A549 (cell line): Measurements from ENCODE around the gene ZNF222. TPM values are rescaled to one million over a fixed set of nuclear protein-coding genes. Genes with fewer than 3 reads are reported as not detected.

Experiments
- ATAC-seq, 2 experiments: fragments of 200-7000 bp in 1 of 2; fragments of >200 bp in 1 of 2; cut with Nextera tagmentation in 1 of 2; cut with Tn5 transposase in 1 of 2; 3 replicates each; pipeline versions ENCODE4 v1.8.0 to v1.9.1; 2018 to 2020; ENCODE audit warnings: mild to moderate bottlenecking in 1 of 2, moderate library complexity in 1 of 2
- CTCF ChIA-PET: fragments of 300-600 bp; sonication (Branson Sonifier 250); formaldehyde crosslinking; extraction: SDS; loops from one replicate; lab custom pipeline; 2021; ENCODE audit warnings: antibody characterized with exemption, inconsistent platforms; lab: Yijun Ruan, JAX
- POLR2A ChIA-PET: fragments of 350-600 bp; formaldehyde crosslinking; extraction: SDS; loops from one replicate; lab custom pipeline; 2021; ENCODE audit warnings: antibody characterized with exemption, inconsistent platforms; lab: Yijun Ruan, JAX
- DNase-seq, 2 experiments: peaks; one replicate each; pipeline versions ENCODE4 v3.0.0 to v3.0.0-alpha.2; 2011 to 2016; ENCODE audit warnings: low read depth in 1 of 2, low spot score in 1 of 2
- FAIRE-seq: peaks from 2 replicates; lab custom pipeline; 2011; peaks lifted over from hg19 to GRCh38; lab: Jason Lieb, UNC
- H3K27ac ChIP-seq, 2 experiments: fragments of >200 bp; sonication (Bioruptor Twin); formaldehyde crosslinking; 3 replicates each; pipeline ENCODE4 v1.5.1; 2016 to 2017
- H3K4me1 ChIP-seq: fragments of >200 bp; sonication (Bioruptor Twin); formaldehyde crosslinking; 3 replicates; pipeline ENCODE4 v1.6.1; 2016
- H3K4me2 ChIP-seq: fragments of >200 bp; sonication (Bioruptor Twin); formaldehyde crosslinking; 3 replicates; pipeline ENCODE4 v1.6.1; 2016
- H3K4me3 ChIP-seq: fragments of >200 bp; sonication (Bioruptor Twin); formaldehyde crosslinking; 3 replicates; pipeline ENCODE4 v1.5.1; 2016
- H3K9me3 ChIP-seq: fragments of >200 bp; sonication (Bioruptor Twin); formaldehyde crosslinking; 3 replicates; pipeline ENCODE4 v1.6.1; 2016
- CEBPB ChIP-seq, 2 experiments: fragments of >200 bp in 1 of 2; sonication (Bioruptor Twin) in 1 of 2; formaldehyde crosslinking in 1 of 2; IDR thresholded peaks; 2 replicates each; pipeline ENCODE4 v1.6.1; 2012 to 2016
- CHD2 ChIP-seq: fragments of 150-350 bp; IDR thresholded peaks from 2 replicates; pipeline ENCODE4 v1.6.1; 2014; ENCODE audit warnings: low read length; ENCODE audit not compliant: partially characterized antibody
- CHD4 ChIP-seq: fragments of 200-600 bp; sonication (generic); IDR thresholded peaks from 2 replicates; pipeline ENCODE4 v1.6.1; 2016; ENCODE audit warnings: antibody characterized with exemption, mild to moderate bottlenecking, borderline replicate concordance
- CTCF ChIP-seq: fragments of >200 bp; sonication (Bioruptor Twin); formaldehyde crosslinking; IDR thresholded peaks from 3 replicates; pipeline ENCODE4 v1.5.1; 2016
- E2F6 ChIP-seq: IDR thresholded peaks from 2 replicates; pipeline ENCODE4 v1.6.1; 2012; ENCODE audit warnings: low read depth, borderline replicate concordance
- EHF ChIP-seq: fragments of 250-450 bp; sonication (Bioruptor Pico); IDR thresholded peaks from 2 replicates; pipeline ENCODE4 v1.5.0; 2020; ENCODE audit warnings: mild to moderate bottlenecking
- EHMT2 ChIP-seq: fragments of 200-600 bp; sonication (generic); IDR thresholded peaks from 2 replicates; pipeline ENCODE4 v1.6.1; 2016; ENCODE audit warnings: antibody characterized with exemption, low read depth, mild to moderate bottlenecking, moderate library complexity
- EP300 ChIP-seq, 2 experiments: fragments of >200 bp; sonication (Bioruptor Twin); formaldehyde crosslinking; IDR thresholded peaks; 2 replicates in 1 of 2; 3 replicates in 1 of 2; pipeline ENCODE4 v1.6.1; 2016 to 2017
- ESRRA ChIP-seq: fragments of 150-350 bp; IDR thresholded peaks from 2 replicates; pipeline ENCODE4 v1.6.1; 2014; ENCODE audit warnings: mild to moderate bottlenecking, low read length, borderline replicate concordance
- FOSL2 ChIP-seq, 2 experiments: fragments of 450-650 bp in 1 of 2; fragments of >200 bp in 1 of 2; sonication (Bioruptor Twin) in 1 of 2; formaldehyde crosslinking; IDR thresholded peaks; 2 replicates each; pipeline versions ENCODE4 v1.5.0 to v1.6.1; 2016 to 2020; ENCODE audit warnings: mild to moderate bottlenecking in 1 of 2, moderate library complexity in 1 of 2
- FOXS1 ChIP-seq: fragments of 250-450 bp; sonication (Bioruptor Pico); IDR thresholded peaks from 2 replicates; pipeline ENCODE4 v1.5.0; 2020; ENCODE audit warnings: mild to moderate bottlenecking, moderate library complexity
- HDAC2 ChIP-seq: fragments of 200-600 bp; sonication (generic); IDR thresholded peaks from 2 replicates; pipeline ENCODE4 v1.6.1; 2016
- HOXA7 ChIP-seq: fragments of 250-450 bp; sonication (Bioruptor Pico); IDR thresholded peaks from 2 replicates; pipeline ENCODE4 v1.5.0; 2020; ENCODE audit warnings: mild to moderate bottlenecking, moderate library complexity
- HOXB5 ChIP-seq: fragments of 250-450 bp; sonication (Bioruptor Pico); IDR thresholded peaks from 2 replicates; pipeline ENCODE4 v1.5.0; 2020; ENCODE audit warnings: mild to moderate bottlenecking, moderate library complexity
- JUN ChIP-seq, 2 experiments: fragments of >200 bp; sonication (Bioruptor Twin); formaldehyde crosslinking; IDR thresholded peaks; 2 replicates in 1 of 2; 3 replicates in 1 of 2; pipeline ENCODE4 v1.6.1; 2016 to 2017
- KDM1A ChIP-seq: fragments of 200-600 bp; sonication (generic); IDR thresholded peaks from 2 replicates; pipeline ENCODE4 v1.6.1; 2016; ENCODE audit warnings: low read depth, mild to moderate bottlenecking
- KDM5A ChIP-seq: fragments of 200-600 bp; sonication (generic); IDR thresholded peaks from 2 replicates; pipeline ENCODE4 v1.6.1; 2016; ENCODE audit warnings: antibody characterized with exemption, mild to moderate bottlenecking
- MAFK ChIP-seq: fragments of 450-650 bp; IDR thresholded peaks from 2 replicates; pipeline ENCODE4 v1.6.1; 2014; ENCODE audit not compliant: partially characterized antibody
- MAZ ChIP-seq: fragments of 150-350 bp; IDR thresholded peaks from 2 replicates; pipeline ENCODE4 v1.6.1; 2014; ENCODE audit warnings: antibody characterized with exemption, low read depth, low read length, borderline replicate concordance
- NPAS2 ChIP-seq: fragments of 250-450 bp; sonication (Bioruptor Pico); IDR thresholded peaks from 2 replicates; pipeline ENCODE4 v1.8.0; 2022; ENCODE audit warnings: mild to moderate bottlenecking, moderate library complexity, borderline replicate concordance
- NR3C1 ChIP-seq: fragments of >200 bp; sonication (Bioruptor Twin); formaldehyde crosslinking; IDR thresholded peaks from 3 replicates; pipeline ENCODE4 v1.6.1; 2017
- PHF8 ChIP-seq: fragments of 200-600 bp; sonication (generic); IDR thresholded peaks from 2 replicates; pipeline ENCODE4 v1.6.1; 2016; ENCODE audit warnings: low read depth, mild to moderate bottlenecking, antibody characterized with exemption, moderate library complexity, borderline replicate concordance
- POLR2A ChIP-seq: IDR thresholded peaks from 2 replicates; pipeline ENCODE4 v1.6.1; 2012; ENCODE audit warnings: mild to moderate bottlenecking, low read length
- POLR2AphosphoS2 ChIP-seq: conservative IDR thresholded peaks from 2 replicates; pipeline ENCODE4 v1.6.1; 2012; ENCODE audit warnings: low read length, improper control_type of control experiment, inconsistent platforms
- REST ChIP-seq: fragments of 200-600 bp; sonication (generic); IDR thresholded peaks from 2 replicates; pipeline ENCODE4 v1.6.1; 2016; ENCODE audit warnings: antibody characterized with exemption, mild to moderate bottlenecking, moderate library complexity
- RNF2 ChIP-seq: fragments of 200-600 bp; sonication (generic); IDR thresholded peaks from 2 replicates; pipeline ENCODE4 v1.6.1; 2016; ENCODE audit warnings: low read depth, mild to moderate bottlenecking, antibody characterized with exemption, moderate library complexity, borderline replicate concordance
- TP53 ChIP-seq: fragments of 250-450 bp; sonication (Bioruptor Pico); IDR thresholded peaks from 2 replicates; pipeline ENCODE4 v1.5.0; 2021; ENCODE audit warnings: mild to moderate bottlenecking, moderate library complexity
- ZC3H11A ChIP-seq: fragments of 450-650 bp; IDR thresholded peaks from 2 replicates; pipeline ENCODE4 v1.6.1; 2014; ENCODE audit warnings: antibody characterized with exemption, mild to moderate bottlenecking
- ZFP36 ChIP-seq: fragments of 450-650 bp; IDR thresholded peaks from 2 replicates; pipeline ENCODE4 v1.6.1; 2014; ENCODE audit warnings: borderline replicate concordance; ENCODE audit not compliant: partially characterized antibody
- ZNF302 ChIP-seq: fragments of 250-450 bp; sonication (Bioruptor Pico); IDR thresholded peaks from 2 replicates; pipeline ENCODE4 v1.9.0; 2021; ENCODE audit warnings: inconsistent platforms, mild to moderate bottlenecking, moderate library complexity
- WGBS: methylation state at CpG from one replicate; pipeline ENCODE4 v1.1.6; 2017; ENCODE audit errors: missing lambda C conversion rate; 5-methylcytosine and 5-hydroxymethylcytosine counted together
- polyA plus RNA-seq, 4 experiments: library from polyadenylated mRNA; depleted of rRNA in 3 of 4; stranded (reverse); fragments of >200 nt; fragmentation: RNase III in 1 of 4; extraction: RNeasy Plus Mini Kit Qiagen cat#74134 plus additional on column Dnase treatment in 1 of 4; gene quantifications; 2 replicates in 3 of 4; 3 replicates in 1 of 4; pipeline ENCODE4 v1.2.3, GENCODE V29; 2011 to 2017

The ZNF222 gene
- polyA plus RNA-seq, 2 of the 4 experiments (the other 2 are of a cell fraction): 4.7 to 7.0 TPM

- H3K27ac ChIP-seq: peak overlapping the region; percentile 37 to 83; a peak in 4 of 6 replicates
- no peak for DNase-seq
- peak overlapping the region; percentile 67 for H3K4me2 ChIP-seq
- H3K4me3 ChIP-seq: peak overlapping the region; percentile 67
- peaks cover 71% of the 10 kb centered on the region for H3K9me3 ChIP-seq
- ATAC-seq: peak in 1 of 2 experiments; percentile 5; a peak in 2 of 6 replicates
- WGBS: 87% methylated on average over 2 of the region's 2 CpGs
- TF ChIP-seq CEBPB (IDR thresholded peaks at IDR 0.05) (no peak), POLR2A (no peak), NR3C1 (no peak), ZC3H11A (no peak), KDM5A (no peak), CHD2 (no peak), PHF8 (no peak), FOXS1 (CRISPR knock-in tag) (no peak), POLR2AphosphoS2 (no peak), ZFP36 (no peak), HOXA7 (CRISPR knock-in tag) (no peak), HOXB5 (CRISPR knock-in tag) (no peak), MAZ (no peak), NPAS2 (no peak), RNF2 (no peak), EHF (CRISPR knock-in tag) (no peak), ZNF302 (no peak)
- POLR2A ChIA-PET: interaction anchor here (0.5 to 1.7 kb wide), 2 partner anchors 39 to 48 kb away, joined by 3 to 4 read pairs; partner anchors contain the start of gene ZNF45
- no peak for FAIRE-seq
- no peaks in the 10 kb centered on the region for H3K4me1 ChIP-seq
- CTCF ChIA-PET: interaction anchor here (0.7 kb wide), 1 partner anchor 18 kb away, joined by 4 read pairs; no protein-coding TSS in a partner anchor
Measured at GRCh38 chr19:43983544-43983911, 41.7 kb upstream of the ZNF222 start.

GRCh38 chr19:43983912-43984686, 41.1 kb upstream of the ZNF222 start, which contains the start of gene ZNF155:
ZNF155 (plus strand) TSS chr19:43984188; CDS start chr19:43988544, 4,356 bp downstream.
- FAIRE-seq (peak; percentile 95), DNase-seq (peak; percentile 93 to 98), ATAC-seq (peak; percentile 100)
- Histone ChIP-seq H3K9me3 (peaks cover 72% of the 10 kb centered on the region), H3K27ac (peak within 1 kb of the TSS; percentile 69 to 83), H3K4me1 (no peaks in the 10 kb centered on the region), H3K4me3 (peak within 1 kb of the TSS; percentile 67), H3K4me2 (peak within 1 kb of the TSS; percentile 67)
- ChIA-PET CTCF (interaction anchor here (0.7 kb wide), 1 partner anchor 18 kb away, joined by 4 read pairs; no protein-coding TSS in a partner anchor), POLR2A (interaction anchor here (0.5 to 1.7 kb wide), 2 partner anchors 39 to 49 kb away, joined by 3 to 4 read pairs; partner anchors contain the start of gene ZNF45)
- 7% methylated on average over 35 of the region's 40 CpGs for WGBS
- TF ChIP-seq EHMT2 (no peak), MAFK (no peak), JUN (IDR thresholded peaks at IDR 0.05) (peak in 1 of 2 experiments; percentile 64; a peak in 2 of 5 replicates), FOXS1 (CRISPR knock-in tag) (no peak), E2F6 (peak; percentile 51; the same call in 1 of the 2 replicates), CTCF (no peak), KDM1A (no peak), CHD4 (no peak), EP300 (IDR thresholded peaks at IDR 0.05) (no peak), HOXB5 (CRISPR knock-in tag) (peak; percentile 29; the same call in 1 of the 2 replicates), CEBPB (IDR thresholded peaks at IDR 0.05) (peak in 1 of 2 experiments; percentile 36; a peak in 1 of 4 replicates), PHF8 (peak; percentile 15; the same call in 1 of the 2 replicates), CHD2 (peak; percentile 81), ESRRA (no peak), FOSL2 (IDR thresholded peaks at IDR 0.05) (no peak), FOSL2 (CRISPR knock-in tag; IDR thresholded peaks at IDR 0.05) (no peak), REST (peak; percentile 51; the same call in 1 of the 2 replicates), HDAC2 (no peak), TP53 (no peak)
